GM12891 (cell line): ENCODE data around the gene TRABD2B.
A peak's percentile ranks its signal among the peaks of the same experiment; 100 is the strongest.

ENCODE experiments used
- DNase-seq: peaks from one replicate; pipeline ENCODE4 v3.0.0; 2011; ENCODE audit warnings: low spot score; ENCODE audit not compliant: insufficient read length
- FAIRE-seq: peaks from 2 replicates; lab custom pipeline; 2011; peaks lifted over from hg19 to GRCh38; lab: Jason Lieb, UNC
- PAX5 ChIP-seq: IDR thresholded peaks from 2 replicates; pipeline ENCODE4 v1.6.1; 2011; ENCODE audit warnings: low read length, moderate library complexity, mild to moderate bottlenecking; ENCODE audit not compliant: insufficient read depth, severe bottlenecking
- POLR2A ChIP-seq: IDR thresholded peaks from 2 replicates; pipeline ENCODE4 v1.6.1; 2011; ENCODE audit warnings: low read depth, low read length, control low read depth
- POLR2AphosphoS5 ChIP-seq: IDR thresholded peaks from 2 replicates; pipeline ENCODE4 v1.6.1; 2011; ENCODE audit warnings: low read depth, low read length, control low read depth
- POU2F2 ChIP-seq: IDR thresholded peaks from 2 replicates; pipeline ENCODE4 v1.6.1; 2011; ENCODE audit warnings: low read depth, mild to moderate bottlenecking, control low read depth, low read length, moderate library complexity
- SPI1 ChIP-seq: IDR thresholded peaks from 2 replicates; pipeline ENCODE4 v1.6.1; 2011; ENCODE audit warnings: low read depth, low read length, control low read depth
- TAF1 ChIP-seq: IDR thresholded peaks from 2 replicates; pipeline ENCODE4 v1.6.1; 2011; ENCODE audit warnings: low read depth, low read length, control low read depth

Gene TRABD2B

GRCh38 chr1:47759251-47759935 is 237.8 kb downstream of the TRABD2B start:
- no peak for TF ChIP-seq TAF1
- no peak for TF ChIP-seq POU2F2
- TF ChIP-seq POLR2AphosphoS5: no peak
- TF ChIP-seq PAX5: no peak
- DNase-seq: no peak
- no peak for FAIRE-seq

- DNase-seq (no peak), FAIRE-seq (no peak)
Observed at GRCh38 chr1:47758341-47759250, 238.6 kb downstream of the TRABD2B start.

GRCh38 chr1:47757226-47757975 is 239.8 kb downstream of the TRABD2B start:
- FAIRE-seq: no peak
- DNase-seq: no peak
- TF ChIP-seq POLR2AphosphoS5: no peak
- no peak for TF ChIP-seq POU2F2
- TF ChIP-seq POLR2A: no peak
- no peak for TF ChIP-seq TAF1
- TF ChIP-seq SPI1: no peak
- TF ChIP-seq PAX5: no peak

More at GRCh38 chr1:47758341-47759250, 238.6 kb downstream of the TRABD2B start:
- TF ChIP-seq SPI1 (no peak), PAX5 (no peak), POLR2A (no peak), POLR2AphosphoS5 (no peak), POU2F2 (no peak), TAF1 (no peak)

GRCh38 chr1:47756411-47756810 is 240.8 kb downstream of the TRABD2B start:
- FAIRE-seq: no peak
- no peak for TF ChIP-seq PAX5
- no peak for TF ChIP-seq TAF1
- TF ChIP-seq SPI1: no peak
- TF ChIP-seq POLR2A: no peak
- no peak for TF ChIP-seq POLR2AphosphoS5
- TF ChIP-seq POU2F2: no peak
- no peak for DNase-seq

GRCh38 chr1:47756006-47756405 is 241.2 kb downstream of the TRABD2B start:
- no peak for DNase-seq
- FAIRE-seq: no peak
- TF ChIP-seq POU2F2 (no peak), PAX5 (no peak), TAF1 (no peak), POLR2AphosphoS5 (no peak), SPI1 (no peak), POLR2A (no peak)

- DNase-seq: peak; percentile 48
- peak; percentile 93 for FAIRE-seq
- TF ChIP-seq PAX5: no peak
- no peak for TF ChIP-seq TAF1
- no peak for TF ChIP-seq SPI1
- no peak for TF ChIP-seq POLR2A
- no peak for TF ChIP-seq POU2F2
- no peak for TF ChIP-seq POLR2AphosphoS5
Observed at GRCh38 chr1:47755101-47755990, 241.8 kb downstream of the TRABD2B start.

- no peak for FAIRE-seq
- no peak for TF ChIP-seq POLR2AphosphoS5
- no peak for TF ChIP-seq POU2F2
- no peak for TF ChIP-seq POLR2A
- TF ChIP-seq SPI1: no peak
- TF ChIP-seq TAF1: no peak
- no peak for TF ChIP-seq PAX5
- no peak for DNase-seq
Observed at GRCh38 chr1:47754221-47754620, 243.0 kb downstream of the TRABD2B start.

- FAIRE-seq (no peak), DNase-seq (no peak)
Observed at GRCh38 chr1:47753808-47754207, 243.4 kb downstream of the TRABD2B start.

More at GRCh38 chr1:47753808-47754207, 243.4 kb downstream of the TRABD2B start:
- no peak for TF ChIP-seq PAX5
- no peak for TF ChIP-seq SPI1
- no peak for TF ChIP-seq POLR2AphosphoS5
- TF ChIP-seq TAF1: no peak
- TF ChIP-seq POLR2A: no peak
- TF ChIP-seq POU2F2: no peak
